B cell (primary cell): ENCODE results near the gene ANKRD33. TPM values are rescaled to one million over a fixed set of nuclear protein-coding genes. Genes with fewer than 3 reads are reported as not detected.

Experiments
- ATAC-seq: fragments of 200-7000 bp; cut with Tn5 transposase; one replicate; pipeline ENCODE4 v1.10.0; 2021; ENCODE audit warnings: low read depth, mild to moderate bottlenecking, moderate number of reproducible peaks, moderate library complexity
- CTCF ChIA-PET: fragments of 350-600 bp; sonication (Branson Sonifier 250); formaldehyde crosslinking; loops from one replicate; lab custom pipeline; 2021; ENCODE audit warnings: antibody characterized with exemption, inconsistent platforms; lab: Charles Lee
- POLR2A ChIA-PET: fragments of 350-600 bp; sonication (Branson Sonifier 250); formaldehyde crosslinking; loops from one replicate; lab custom pipeline; 2021; ENCODE audit warnings: antibody characterized with exemption; lab: Charles Lee
- DNase-seq: peaks from one replicate; pipeline ENCODE4 v3.0.0; 2013
- H2AFZ ChIP-seq: 2 replicates; pipeline ENCODE4 v1.6.1; 2012; ENCODE audit warnings: mild to moderate bottlenecking, low read depth, low read length; ENCODE audit not compliant: insufficient read depth, poor library complexity, severe bottlenecking
- H3K27ac ChIP-seq, 2 donors: 1 replicate in 1 of 2; 2 replicates in 1 of 2; pipeline ENCODE4 v1.5.1; 2012 to 2013; ENCODE audit warnings: low read length in 2 of 2, mild to moderate bottlenecking in 2 of 2, moderate library complexity in 1 of 2
- H3K27me3 ChIP-seq, 4 experiments: fragments of 200-600 bp in 1 of 4; sonication (generic) in 1 of 4; replicated peaks in 1 of 4; 1 replicate in 2 of 4; 2 replicates in 2 of 4; pipeline versions ENCODE4 v1.6.1 to v1.7.0; 2013 to 2016; ENCODE audit warnings: low read length in 3 of 4, mild to moderate bottlenecking in 2 of 4, mixed read lengths in 1 of 4, moderate library complexity in 1 of 4; ENCODE audit not compliant: insufficient read depth in 4 of 4, control insufficient read depth in 3 of 4; ENCODE audit errors: control extremely low read depth in 1 of 4
- H3K36me3 ChIP-seq, 2 experiments: replicated peaks in 1 of 2; 1 replicate in 1 of 2; 2 replicates in 1 of 2; pipeline versions ENCODE4 v1.6.1 to v1.7.1; 2013; ENCODE audit warnings: low read length in 1 of 2; ENCODE audit not compliant: insufficient read depth in 2 of 2, control insufficient read depth in 1 of 2; ENCODE audit errors: control extremely low read depth in 1 of 2, extremely low read depth in 1 of 2
- H3K4me1 ChIP-seq, 2 donors: fragments of 200-600 bp in 1 of 2; sonication (generic) in 1 of 2; 1 replicate in 1 of 2; 2 replicates in 1 of 2; pipeline versions ENCODE4 v1.5.1 to v1.6.1; 2013 to 2017; ENCODE audit warnings: low read length in 2 of 2; ENCODE audit not compliant: control insufficient read depth in 2 of 2, insufficient read depth in 2 of 2
- H3K4me2 ChIP-seq: replicated peaks from 2 replicates; pipeline ENCODE3; 2012; ENCODE audit warnings: mild to moderate bottlenecking, low read depth, low read length; ENCODE audit not compliant: poor library complexity, severe bottlenecking
- H3K4me3 ChIP-seq, 5 experiments: fragments of 200-600 bp in 1 of 5; sonication (generic) in 1 of 5; 1 replicate in 3 of 5; 2 replicates in 2 of 5; pipeline versions ENCODE4 v1.5.1 to v1.7.0; 2011 to 2016; ENCODE audit warnings: low read length in 4 of 5, mild to moderate bottlenecking in 4 of 5, low read depth in 2 of 5, control low read depth in 1 of 5, moderate library complexity in 1 of 5; ENCODE audit not compliant: insufficient read depth in 1 of 5; ENCODE audit errors: control extremely low read depth in 1 of 5, extremely low read depth in 1 of 5
- H3K79me2 ChIP-seq: fragments of 200-600 bp; sonication (generic); one replicate; pipeline ENCODE4 v1.6.0; 2016; ENCODE audit warnings: low read length; ENCODE audit not compliant: control insufficient read depth, insufficient read depth
- H3K9ac ChIP-seq: fragments of 200-600 bp; sonication (generic); 2 replicates; pipeline ENCODE4 v1.6.1; 2017; ENCODE audit warnings: mild to moderate bottlenecking, low read length, moderate library complexity
- H3K9me3 ChIP-seq, 3 donors: one replicate each; pipeline versions ENCODE4 v1.6.1 to v1.7.1; 2013; ENCODE audit warnings: low read length in 2 of 3; ENCODE audit not compliant: control insufficient read depth in 2 of 3, insufficient read depth in 1 of 3; ENCODE audit errors: control extremely low read depth in 1 of 3
- H4K20me1 ChIP-seq: 2 replicates; pipeline ENCODE4 v1.6.0; 2012; ENCODE audit warnings: mild to moderate bottlenecking, low read length; ENCODE audit not compliant: insufficient read depth, control insufficient read depth, poor library complexity, severe bottlenecking
- H3K27ac Mint-ChIP-seq: one replicate; pipeline ENCODE4 v1.8.0; 2021; ENCODE audit warnings: mixed read lengths
- H3K27me3 Mint-ChIP-seq: one replicate; pipeline ENCODE4 v1.8.0; 2021; ENCODE audit warnings: mixed read lengths
- H3K4me1 Mint-ChIP-seq: one replicate; pipeline ENCODE4 v1.8.0; 2021; ENCODE audit warnings: mixed read lengths
- H3K4me3 Mint-ChIP-seq: one replicate; pipeline ENCODE4 v1.8.0; 2021; ENCODE audit warnings: mixed read lengths
- H3K9me3 Mint-ChIP-seq: one replicate; pipeline ENCODE4 v1.8.0; 2022; ENCODE audit warnings: mixed read lengths; ENCODE audit not compliant: insufficient read depth
- EZH2 ChIP-seq: IDR thresholded peaks from 2 replicates; pipeline ENCODE4 v1.6.1; 2012; ENCODE audit warnings: borderline replicate concordance, low read depth, mild to moderate bottlenecking, moderate library complexity, low read length; ENCODE audit not compliant: insufficient read depth, poor library complexity, severe bottlenecking
- WGBS: methylation state at CpG from one replicate; pipeline ENCODE4 v1.1.5; 2013; ENCODE audit warnings: missing lambda C conversion rate; ENCODE audit not compliant: insufficient coverage; 5-methylcytosine and 5-hydroxymethylcytosine counted together
- intact Hi-C: fragments of 100-400 bp; cut with micrococcal nuclease; formaldehyde crosslinking; loops from one replicate; pipeline ENCODE4 v1.10.0; 2022
- polyA plus RNA-seq: library from polyadenylated mRNA; depleted of rRNA; stranded (reverse); fragments of >200 nt; gene quantifications from 2 replicates; pipeline ENCODE4 v1.2.3, GENCODE V29; 2012
- total RNA-seq, 2 donors: library from RNA; stranded (reverse); fragments of 120-200 nt in 1 of 2; gene quantifications; 1 replicate in 1 of 2; 2 replicates in 1 of 2; pipeline versions ENCODE4 v1.2.3 to v1.2.4, GENCODE V29; 2013 to 2022
- TF ChIP-seq, protein P1 (sequence below): fragments of 200-600 bp; IDR thresholded peaks from one replicate; pipeline ENCODE4 v1.8.0; 2022; ENCODE audit warnings: antibody characterized with exemption, mild to moderate bottlenecking

The ANKRD33 gene
- total and polyA plus RNA-seq, 2 donors (not counting 1 experiment from before 2014, with no cell fraction given), result not detected

DNA sequence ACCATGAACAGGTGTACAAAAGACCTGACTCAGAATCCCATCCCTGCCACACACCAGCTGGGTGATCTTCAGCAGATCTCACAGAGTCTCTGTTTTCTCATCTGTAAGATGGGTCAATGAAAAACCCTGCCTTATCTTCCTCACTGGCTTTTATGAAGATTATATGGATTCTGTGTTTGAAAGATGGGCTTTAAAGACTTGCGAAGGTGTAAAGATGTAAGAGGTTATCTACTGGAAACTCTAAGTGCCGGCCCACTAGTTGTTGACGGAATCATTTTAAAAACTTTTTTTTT is 15.3 kb upstream of the ANKRD33 start:
- Mint-ChIP-seq H3K9me3 (no peaks in the 10 kb centered on the region), H3K4me1 (peaks cover 19% of the 10 kb centered on the region), H3K4me3 (no peak overlapping the region), H3K27ac (no peak overlapping the region), H3K27me3 (peaks cover 38% of the 10 kb centered on the region)
- POLR2A ChIA-PET, result no interaction called here
- peaks cover 16 to 32% of the 10 kb centered on the region in 2 donors for H3K4me1 ChIP-seq
- H3K9ac ChIP-seq, result no peak overlapping the region
- H3K9me3 ChIP-seq, result no peaks in the 10 kb centered on the region
- CTCF ChIA-PET, result interaction anchor here (1.5 kb wide), 1 partner anchor 154 kb away, joined by 3 read pairs; no protein-coding TSS in a partner anchor
- no peak overlapping the region for H3K4me2 ChIP-seq
- no CpG with 5 or more reads among the region's 3 CpGs for WGBS
- intact Hi-C loops, result no loop called here
- TF ChIP-seq EZH2, result no peak
- TF ChIP-seq, protein P1, sequence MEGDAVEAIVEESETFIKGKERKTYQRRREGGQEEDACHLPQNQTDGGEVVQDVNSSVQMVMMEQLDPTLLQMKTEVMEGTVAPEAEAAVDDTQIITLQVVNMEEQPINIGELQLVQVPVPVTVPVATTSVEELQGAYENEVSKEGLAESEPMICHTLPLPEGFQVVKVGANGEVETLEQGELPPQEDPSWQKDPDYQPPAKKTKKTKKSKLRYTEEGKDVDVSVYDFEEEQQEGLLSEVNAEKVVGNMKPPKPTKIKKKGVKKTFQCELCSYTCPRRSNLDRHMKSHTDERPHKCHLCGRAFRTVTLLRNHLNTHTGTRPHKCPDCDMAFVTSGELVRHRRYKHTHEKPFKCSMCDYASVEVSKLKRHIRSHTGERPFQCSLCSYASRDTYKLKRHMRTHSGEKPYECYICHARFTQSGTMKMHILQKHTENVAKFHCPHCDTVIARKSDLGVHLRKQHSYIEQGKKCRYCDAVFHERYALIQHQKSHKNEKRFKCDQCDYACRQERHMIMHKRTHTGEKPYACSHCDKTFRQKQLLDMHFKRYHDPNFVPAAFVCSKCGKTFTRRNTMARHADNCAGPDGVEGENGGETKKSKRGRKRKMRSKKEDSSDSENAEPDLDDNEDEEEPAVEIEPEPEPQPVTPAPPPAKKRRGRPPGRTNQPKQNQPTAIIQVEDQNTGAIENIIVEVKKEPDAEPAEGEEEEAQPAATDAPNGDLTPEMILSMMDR, result no peak
- H3K4me3 ChIP-seq, result no peak overlapping the region
- no peak overlapping the region for H2AFZ ChIP-seq
- peaks cover 0 to 50% (median 23%) of the 10 kb centered on the region in 4 experiments for H3K27me3 ChIP-seq
- H4K20me1 ChIP-seq, result no peaks in the 10 kb centered on the region
- no peaks in the 10 kb centered on the region for H3K36me3 ChIP-seq
- no peak for DNase-seq
- no peaks in the 10 kb centered on the region for H3K79me2 ChIP-seq
- no peak overlapping the region for H3K27ac ChIP-seq
- ATAC-seq, result no peak

DNA sequence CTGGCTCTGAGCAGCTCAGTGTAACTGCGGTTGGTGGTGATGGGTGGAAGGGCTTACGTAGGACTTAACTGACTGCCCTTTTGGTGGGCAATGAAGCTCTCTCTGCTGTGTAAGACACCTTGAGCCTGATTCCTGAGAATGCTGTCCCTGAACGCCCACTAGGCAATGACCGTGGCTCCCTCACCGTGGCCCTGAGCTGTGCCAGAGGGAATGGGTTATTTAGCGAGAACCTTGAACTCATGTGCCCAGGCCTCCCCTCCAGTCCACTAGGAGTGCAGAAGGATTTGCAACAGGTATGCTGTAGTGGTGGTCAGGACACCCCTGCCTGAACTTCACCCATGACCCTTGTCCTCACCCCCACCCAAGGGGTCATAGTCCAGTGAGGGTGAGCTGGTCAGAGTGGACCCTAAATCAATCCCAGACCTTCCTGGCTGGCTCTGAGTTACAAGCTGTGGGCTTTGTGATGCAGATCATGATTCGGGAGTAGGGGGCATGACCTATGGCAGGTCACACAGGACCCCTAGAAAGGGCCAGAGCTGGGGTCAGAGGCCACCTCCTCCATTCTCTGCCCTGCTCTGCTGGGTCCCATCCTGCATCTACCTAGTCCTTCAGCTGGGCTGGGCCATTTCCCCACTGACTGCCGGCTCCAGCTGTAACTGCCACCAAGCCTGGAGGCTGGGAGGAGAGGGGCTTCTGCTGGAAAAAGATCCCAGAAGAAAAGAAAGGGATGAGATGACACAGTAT is 14.5 kb upstream of the ANKRD33 start:
- intact Hi-C loops, result no loop called here
- H3K9me3 ChIP-seq, result no peaks in the 10 kb centered on the region
- H3K9ac ChIP-seq, result no peak overlapping the region
- WGBS, result 89% methylated on average over 3 of the region's 8 CpGs
- H4K20me1 ChIP-seq, result no peaks in the 10 kb centered on the region
- no peak overlapping the region for H3K27ac Mint-ChIP-seq
- no peak overlapping the region for H3K4me3 ChIP-seq
- no peaks in the 10 kb centered on the region for H3K9me3 Mint-ChIP-seq
- no peak overlapping the region for H2AFZ ChIP-seq
- no peaks in the 10 kb centered on the region for H3K36me3 ChIP-seq
- H3K4me3 Mint-ChIP-seq, result no peak overlapping the region
- DNase-seq (no peak), ATAC-seq (no peak)
- peaks cover 16 to 27% of the 10 kb centered on the region in 2 donors for H3K4me1 ChIP-seq
- peaks cover 30% of the 10 kb centered on the region for H3K27me3 Mint-ChIP-seq
- ChIA-PET POLR2A (no interaction called here), CTCF (interaction anchor here (1.5 kb wide), 1 partner anchor 154 kb away, joined by 3 read pairs; no protein-coding TSS in a partner anchor)
- no peaks in the 10 kb centered on the region for H3K79me2 ChIP-seq
- peaks cover 0 to 42% (median 16%) of the 10 kb centered on the region in 4 experiments for H3K27me3 ChIP-seq
- H3K4me1 Mint-ChIP-seq, result peaks cover 12% of the 10 kb centered on the region
- no peak overlapping the region for H3K4me2 ChIP-seq
- TF ChIP-seq, protein P1, result no peak
- TF ChIP-seq EZH2, result no peak
- H3K27ac ChIP-seq, result no peak overlapping the region
